Measurements from ENCODE around the gene IL18R1. TPM values are rescaled to one million over a fixed set of nuclear protein-coding genes. Genes with fewer than 3 reads are reported as not detected.

Gene IL18R1, protein sequence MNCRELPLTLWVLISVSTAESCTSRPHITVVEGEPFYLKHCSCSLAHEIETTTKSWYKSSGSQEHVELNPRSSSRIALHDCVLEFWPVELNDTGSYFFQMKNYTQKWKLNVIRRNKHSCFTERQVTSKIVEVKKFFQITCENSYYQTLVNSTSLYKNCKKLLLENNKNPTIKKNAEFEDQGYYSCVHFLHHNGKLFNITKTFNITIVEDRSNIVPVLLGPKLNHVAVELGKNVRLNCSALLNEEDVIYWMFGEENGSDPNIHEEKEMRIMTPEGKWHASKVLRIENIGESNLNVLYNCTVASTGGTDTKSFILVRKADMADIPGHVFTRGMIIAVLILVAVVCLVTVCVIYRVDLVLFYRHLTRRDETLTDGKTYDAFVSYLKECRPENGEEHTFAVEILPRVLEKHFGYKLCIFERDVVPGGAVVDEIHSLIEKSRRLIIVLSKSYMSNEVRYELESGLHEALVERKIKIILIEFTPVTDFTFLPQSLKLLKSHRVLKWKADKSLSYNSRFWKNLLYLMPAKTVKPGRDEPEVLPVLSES
- total RNA-seq (0.07 and 0.12 TPM in 2 replicates), polyA plus RNA-seq (0.04 and 0.47 TPM in 2 replicates)

DNA sequence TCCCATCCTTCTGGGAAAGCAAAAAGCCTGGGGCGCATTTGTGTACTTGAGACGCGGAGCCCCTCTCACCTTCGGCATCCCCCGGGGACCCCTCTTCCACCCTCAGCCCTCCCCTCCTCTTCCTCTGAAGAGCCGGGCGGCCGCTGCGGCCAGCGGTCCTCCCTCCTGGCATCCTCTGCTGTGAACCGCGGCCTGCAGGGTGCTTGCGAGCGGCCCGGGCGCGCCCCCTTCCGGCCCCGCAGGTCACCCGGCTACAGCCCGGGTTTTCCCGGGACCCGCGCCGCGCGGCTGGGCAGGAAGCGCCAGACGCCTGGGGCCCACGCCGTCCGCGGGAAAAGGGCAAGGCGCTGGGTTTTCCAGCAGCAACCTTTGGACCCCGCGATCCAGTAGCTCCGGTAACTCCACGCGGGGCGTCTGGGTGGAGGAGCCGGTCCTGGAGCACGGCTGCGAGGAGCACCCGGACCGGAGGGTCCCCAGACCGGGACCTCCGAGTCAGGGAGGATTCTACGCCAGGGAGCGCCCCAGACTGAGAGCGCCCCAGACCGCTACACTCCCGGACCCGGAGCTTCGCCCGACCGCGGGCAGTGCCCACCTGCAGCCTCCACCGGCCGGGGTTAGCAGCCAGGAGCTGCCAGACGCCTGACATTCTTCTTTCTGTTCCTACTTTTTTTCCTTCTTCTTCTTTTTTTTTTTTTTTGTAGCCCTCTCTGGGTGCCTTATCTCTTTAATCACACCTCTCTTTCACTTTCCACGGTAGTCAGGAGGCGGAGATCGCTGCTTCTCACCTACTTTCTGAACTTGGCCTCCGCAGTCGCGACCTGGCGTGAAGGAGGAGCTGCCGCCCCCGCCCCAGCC, at the start of gene IL18R1:
Gene IL18R1 (plus strand): TSS at position 271 of the 855 bp plus-strand sequence. CDS start 6,865 bp downstream, outside the sequence.
- TF ChIP-seq, protein P1, sequence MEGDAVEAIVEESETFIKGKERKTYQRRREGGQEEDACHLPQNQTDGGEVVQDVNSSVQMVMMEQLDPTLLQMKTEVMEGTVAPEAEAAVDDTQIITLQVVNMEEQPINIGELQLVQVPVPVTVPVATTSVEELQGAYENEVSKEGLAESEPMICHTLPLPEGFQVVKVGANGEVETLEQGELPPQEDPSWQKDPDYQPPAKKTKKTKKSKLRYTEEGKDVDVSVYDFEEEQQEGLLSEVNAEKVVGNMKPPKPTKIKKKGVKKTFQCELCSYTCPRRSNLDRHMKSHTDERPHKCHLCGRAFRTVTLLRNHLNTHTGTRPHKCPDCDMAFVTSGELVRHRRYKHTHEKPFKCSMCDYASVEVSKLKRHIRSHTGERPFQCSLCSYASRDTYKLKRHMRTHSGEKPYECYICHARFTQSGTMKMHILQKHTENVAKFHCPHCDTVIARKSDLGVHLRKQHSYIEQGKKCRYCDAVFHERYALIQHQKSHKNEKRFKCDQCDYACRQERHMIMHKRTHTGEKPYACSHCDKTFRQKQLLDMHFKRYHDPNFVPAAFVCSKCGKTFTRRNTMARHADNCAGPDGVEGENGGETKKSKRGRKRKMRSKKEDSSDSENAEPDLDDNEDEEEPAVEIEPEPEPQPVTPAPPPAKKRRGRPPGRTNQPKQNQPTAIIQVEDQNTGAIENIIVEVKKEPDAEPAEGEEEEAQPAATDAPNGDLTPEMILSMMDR (IDR thresholded peaks at IDR 0.05; ENCODE audit: low read depth, low read length) = peak; percentile 85
- H3K27me3 ChIP-seq = peaks cover 36% of the 10 kb centered on the region

DNA sequence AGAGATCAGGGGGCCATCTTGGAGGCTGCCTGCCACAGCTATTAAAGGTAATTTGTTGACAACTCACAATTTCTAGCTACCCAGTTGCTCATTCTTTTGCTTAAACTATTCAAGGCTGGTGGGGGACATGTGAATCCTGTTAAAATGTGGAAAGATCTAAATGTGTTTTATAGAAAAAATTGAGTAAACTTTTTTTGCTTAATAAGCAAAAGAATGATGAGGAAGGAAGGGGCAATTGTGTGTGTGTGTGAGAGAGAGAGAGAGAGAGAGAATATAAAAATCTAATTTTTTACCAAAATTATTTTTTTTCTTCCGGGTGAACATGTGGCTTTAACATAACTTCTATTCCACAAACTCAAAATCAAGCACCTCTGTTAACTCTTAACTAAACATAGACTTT, 49.5 kb upstream of the IL18R1 start:
- Histone ChIP-seq H3K27ac (no peak overlapping the region), H3K4me3 (no peak overlapping the region), H3K4me1 (ENCODE audit: low read depth) (peaks cover 7% of the 10 kb centered on the region), H3K36me3 (no peaks in the 10 kb centered on the region), H3K27me3 (no peaks in the 10 kb centered on the region), H3K9me3 (ENCODE audit: low read depth) (no peaks in the 10 kb centered on the region)
- TF ChIP-seq, protein P1 (IDR thresholded peaks at IDR 0.05; ENCODE audit: low read depth, low read length) = no peak
- no peak for DNase-seq (ENCODE audit: low read depth in 1 of 2, low spot score in 1 of 2)

More for the DNA sequence above, at the start of gene IL18R1:
- H3K27ac ChIP-seq = no peak within 1 kb of the TSS
- H3K9me3 ChIP-seq (ENCODE audit: low read depth) = no peaks in the 10 kb centered on the region
- peak; percentile 86 to 90 for DNase-seq (ENCODE audit: low read depth in 1 of 2, low spot score in 1 of 2)
- peak within 1 kb of the TSS; percentile 43 for H3K4me3 ChIP-seq
- no peaks in the 10 kb centered on the region for H3K4me1 ChIP-seq (ENCODE audit: low read depth)
- H3K36me3 ChIP-seq = no peaks in the 10 kb centered on the region

DNA sequence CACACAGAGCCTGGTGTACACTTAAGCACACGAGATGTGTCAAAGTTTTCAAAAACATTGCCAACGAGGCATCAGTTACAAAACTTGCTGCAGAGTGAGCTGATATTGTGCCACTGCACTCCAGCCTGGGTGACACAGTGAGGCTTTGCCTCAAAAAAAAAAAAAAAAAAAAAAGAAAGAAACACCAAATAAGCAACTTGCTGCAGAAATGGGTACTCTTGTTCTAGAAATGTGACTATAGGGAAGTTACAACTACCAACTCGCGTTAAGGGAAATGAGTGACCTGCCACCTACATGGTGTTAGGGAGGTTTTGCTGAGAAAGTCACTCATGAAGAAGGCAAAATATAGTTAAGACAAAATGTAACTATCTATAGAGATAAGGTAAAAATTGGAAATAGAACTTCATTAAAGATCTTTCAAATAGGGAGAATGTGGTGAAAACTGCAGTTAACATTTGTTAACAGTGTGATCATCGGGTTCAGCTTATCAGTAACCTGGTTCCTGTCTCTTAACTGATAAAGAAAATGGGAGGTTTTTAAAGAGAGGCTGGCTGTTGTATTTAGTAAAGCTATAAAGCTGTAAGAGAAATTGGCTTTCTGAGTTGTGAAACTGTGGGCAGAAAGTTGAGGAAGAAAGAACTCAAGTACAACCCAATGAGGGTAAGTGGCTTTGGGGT, 44.5 kb upstream of the IL18R1 start, which contains the start of gene IL1RL1:
Gene IL1RL1 (plus strand): TSS at position 600 of the 677 bp plus-strand sequence. CDS start 26,702 bp downstream, outside the sequence.
- no peak within 1 kb of the TSS for H3K27ac ChIP-seq
- no peak within 1 kb of the TSS for H3K4me3 ChIP-seq
- DNase-seq (ENCODE audit: low read depth in 1 of 2, low spot score in 1 of 2) = no peak
- peaks cover 5% of the 10 kb centered on the region for H3K4me1 ChIP-seq (ENCODE audit: low read depth)
- H3K27me3 ChIP-seq = no peaks in the 10 kb centered on the region
- H3K9me3 ChIP-seq (ENCODE audit: low read depth) = no peaks in the 10 kb centered on the region
- TF ChIP-seq, protein P1 (IDR thresholded peaks at IDR 0.05; ENCODE audit: low read depth, low read length) = no peak
- H3K36me3 ChIP-seq = no peaks in the 10 kb centered on the region

DNA sequence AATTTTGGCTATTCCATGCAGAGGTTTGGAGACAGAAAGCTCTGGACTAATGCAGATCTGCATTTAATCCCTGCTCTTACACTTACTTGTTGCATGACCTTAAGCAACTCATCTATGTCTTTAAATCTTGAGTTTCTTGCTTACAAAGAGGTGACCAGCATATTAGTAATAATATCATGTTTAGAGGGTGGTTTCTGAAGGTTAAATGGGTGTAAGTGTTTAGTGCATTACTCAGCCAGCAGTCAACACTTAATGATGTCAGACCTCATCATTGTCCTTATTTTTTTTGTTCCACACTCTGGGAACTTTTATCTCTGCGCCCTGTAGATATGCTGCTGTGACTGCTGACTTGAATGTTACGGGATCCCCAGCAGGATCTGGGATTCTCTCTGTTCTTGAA, 42.6 kb upstream of the IL18R1 start:
- no peaks in the 10 kb centered on the region for H3K27me3 ChIP-seq
- peaks cover 5% of the 10 kb centered on the region for H3K4me1 ChIP-seq (ENCODE audit: low read depth)
- DNase-seq (ENCODE audit: low read depth in 1 of 2, low spot score in 1 of 2) = peak in 1 of 2 donors; percentile 76
- no peaks in the 10 kb centered on the region for H3K36me3 ChIP-seq
- TF ChIP-seq, protein P1 (IDR thresholded peaks at IDR 0.05; ENCODE audit: low read depth, low read length) = no peak
- no peak overlapping the region for H3K4me3 ChIP-seq
- H3K27ac ChIP-seq = no peak overlapping the region
- H3K9me3 ChIP-seq (ENCODE audit: low read depth) = no peaks in the 10 kb centered on the region

DNA sequence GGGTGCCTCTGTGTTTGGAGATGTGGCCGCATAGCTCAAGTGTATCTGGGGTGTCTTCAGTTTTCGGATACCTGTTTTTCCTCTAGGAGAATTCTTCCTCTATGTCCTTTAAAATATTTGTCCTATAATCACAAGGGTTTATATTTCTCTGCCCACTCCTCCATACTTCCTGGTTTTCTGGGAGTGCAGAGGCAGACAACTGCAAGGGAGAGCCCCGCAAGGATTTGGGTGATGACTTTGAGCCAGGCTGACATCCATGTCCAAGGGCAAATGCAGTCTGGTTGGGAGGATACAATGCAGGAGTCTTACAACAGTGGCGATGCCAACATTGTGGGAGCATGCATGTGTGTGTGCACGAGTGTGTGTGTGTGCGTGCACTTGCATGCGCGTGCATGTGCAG, 42.1 kb upstream of the IL18R1 start:
- no peaks in the 10 kb centered on the region for H3K27me3 ChIP-seq
- no peak overlapping the region for H3K4me3 ChIP-seq
- H3K4me1 ChIP-seq (ENCODE audit: low read depth) = peaks cover 5% of the 10 kb centered on the region
- DNase-seq (ENCODE audit: low read depth in 1 of 2, low spot score in 1 of 2) = no peak
- TF ChIP-seq, protein P1 (IDR thresholded peaks at IDR 0.05; ENCODE audit: low read depth, low read length) = no peak
- no peaks in the 10 kb centered on the region for H3K9me3 ChIP-seq (ENCODE audit: low read depth)
- H3K36me3 ChIP-seq = no peaks in the 10 kb centered on the region
- no peak overlapping the region for H3K27ac ChIP-seq

Data from cardiac muscle cell (in vitro differentiated cells and primary cell).